ENCODE results near the gene B4GALNT4.
"Not testable (repeated sequence)": the region's sequence is repeated elsewhere in the genome, so short reads cannot be mapped to it uniquely, and the experiment has no call there.

DNA sequence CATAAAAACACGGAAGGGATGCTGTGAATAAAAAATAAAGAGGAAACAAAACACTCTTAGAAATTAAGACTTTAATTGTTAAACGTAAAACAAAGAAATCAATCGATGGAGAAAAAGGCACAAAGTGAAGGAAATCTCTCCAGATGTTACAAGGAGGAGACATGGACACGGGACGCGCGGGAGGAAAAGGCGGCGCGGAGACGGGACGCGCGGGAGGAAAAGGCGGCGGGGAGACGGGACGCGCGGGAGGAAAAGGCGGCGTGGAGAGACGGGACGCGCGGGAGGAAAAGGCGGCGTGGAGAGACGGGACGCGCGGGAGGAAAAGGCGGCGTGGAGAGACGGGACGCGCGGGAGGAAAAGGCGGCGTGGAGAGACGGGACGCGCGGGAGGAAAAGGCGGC, 55.5 kb downstream of the B4GALNT4 start:
- TF ChIP-seq CTCF, EZH2 (IDR thresholded peaks at IDR 0.05): not testable (repeated sequence)

Data from neural progenitor cell (in vitro differentiated cells).